ENCODE results near the gene ST8SIA1.
A peak's percentile ranks its signal among the peaks of the same experiment; 100 is the strongest.

The ST8SIA1 gene

GRCh38 chr12:22313286-22313962, 21.1 kb downstream of the ST8SIA1 start:
- ATAC-seq (no peak), DNase-seq (no peak)
- H3K27me3 Mint-ChIP-seq = peaks cover 15% of the 10 kb centered on the region
- H3K4me3 Mint-ChIP-seq = no peak overlapping the region
- no peaks in the 10 kb centered on the region for H3K4me1 Mint-ChIP-seq
- H3K36me3 Mint-ChIP-seq (ENCODE audit: low read depth) = no peaks in the 10 kb centered on the region
- H3K9me3 Mint-ChIP-seq = no peaks in the 10 kb centered on the region
- H3K27ac Mint-ChIP-seq = no peak overlapping the region

- no peak for DNase-seq
- no peaks in the 10 kb centered on the region for H3K9me3 Mint-ChIP-seq
- H3K36me3 Mint-ChIP-seq (ENCODE audit: low read depth) = no peaks in the 10 kb centered on the region
- H3K27me3 Mint-ChIP-seq = peaks cover 17% of the 10 kb centered on the region
- H3K4me3 Mint-ChIP-seq = no peak overlapping the region
- no peak for ATAC-seq
- no peak overlapping the region for H3K27ac Mint-ChIP-seq
- H3K4me1 Mint-ChIP-seq = no peaks in the 10 kb centered on the region
Observed at GRCh38 chr12:22312336-22312735, 22.2 kb downstream of the ST8SIA1 start.

GRCh38 chr12:22310709-22311108, 23.8 kb downstream of the ST8SIA1 start:
- Mint-ChIP-seq H3K4me1 (no peaks in the 10 kb centered on the region), H3K27ac (no peak overlapping the region), H3K36me3 (ENCODE audit: low read depth) (no peaks in the 10 kb centered on the region), H3K27me3 (peaks cover 22% of the 10 kb centered on the region), H3K4me3 (no peak overlapping the region), H3K9me3 (no peaks in the 10 kb centered on the region)
- ATAC-seq (no peak), DNase-seq (no peak)

GRCh38 chr12:22310275-22310674, 24.2 kb downstream of the ST8SIA1 start:
- Mint-ChIP-seq H3K27me3 (peaks cover 20% of the 10 kb centered on the region), H3K4me3 (no peak overlapping the region), H3K4me1 (no peaks in the 10 kb centered on the region), H3K27ac (no peak overlapping the region), H3K9me3 (no peaks in the 10 kb centered on the region), H3K36me3 (ENCODE audit: low read depth) (no peaks in the 10 kb centered on the region)
- DNase-seq (no peak), ATAC-seq (no peak)

GRCh38 chr12:22307811-22308210, 26.7 kb downstream of the ST8SIA1 start:
- Mint-ChIP-seq H3K9me3 (peaks cover 2% of the 10 kb centered on the region), H3K4me1 (no peaks in the 10 kb centered on the region), H3K36me3 (ENCODE audit: low read depth) (no peaks in the 10 kb centered on the region), H3K4me3 (no peak overlapping the region), H3K27ac (no peak overlapping the region), H3K27me3 (peaks cover 13% of the 10 kb centered on the region)
- ATAC-seq (no peak), DNase-seq (no peak)

GRCh38 chr12:22306311-22306710, 28.2 kb downstream of the ST8SIA1 start:
- Mint-ChIP-seq H3K4me3 (no peak overlapping the region), H3K27me3 (peaks cover 13% of the 10 kb centered on the region), H3K36me3 (ENCODE audit: low read depth) (no peaks in the 10 kb centered on the region), H3K4me1 (no peaks in the 10 kb centered on the region), H3K9me3 (peaks cover 14% of the 10 kb centered on the region), H3K27ac (no peak overlapping the region)
- ATAC-seq (no peak), DNase-seq (no peak)

GRCh38 chr12:22304341-22304740, 30.2 kb downstream of the ST8SIA1 start:
- Mint-ChIP-seq H3K9me3 (peaks cover 24% of the 10 kb centered on the region), H3K27ac (no peak overlapping the region), H3K4me3 (no peak overlapping the region), H3K27me3 (peaks cover 11% of the 10 kb centered on the region), H3K4me1 (no peaks in the 10 kb centered on the region), H3K36me3 (ENCODE audit: low read depth) (peaks cover 2% of the 10 kb centered on the region)
- DNase-seq (no peak), ATAC-seq (no peak)

- Mint-ChIP-seq H3K4me3 (no peak overlapping the region), H3K27ac (no peak overlapping the region), H3K4me1 (no peaks in the 10 kb centered on the region), H3K27me3 (no peaks in the 10 kb centered on the region), H3K36me3 (ENCODE audit: low read depth) (peaks cover 2% of the 10 kb centered on the region), H3K9me3 (peaks cover 36% of the 10 kb centered on the region)
- ATAC-seq (no peak), DNase-seq (no peak)
Observed at GRCh38 chr12:22299294-22299912, 35.1 kb downstream of the ST8SIA1 start.

GRCh38 chr12:22289250-22289649, 45.3 kb downstream of the ST8SIA1 start:
- no peak overlapping the region for H3K27ac Mint-ChIP-seq
- no peaks in the 10 kb centered on the region for H3K36me3 Mint-ChIP-seq (ENCODE audit: low read depth)
- peaks cover 12% of the 10 kb centered on the region for H3K4me1 Mint-ChIP-seq
- no peaks in the 10 kb centered on the region for H3K9me3 Mint-ChIP-seq
- ATAC-seq = no peak
- no peak for DNase-seq
- peaks cover 6% of the 10 kb centered on the region for H3K27me3 Mint-ChIP-seq
- no peak overlapping the region for H3K4me3 Mint-ChIP-seq

GRCh38 chr12:22287776-22288621, 46.5 kb downstream of the ST8SIA1 start:
- DNase-seq (peak; percentile 8), ATAC-seq (peak; percentile 68)
- Mint-ChIP-seq H3K4me3 (peak overlapping the region; percentile 24), H3K4me1 (peaks cover 12% of the 10 kb centered on the region), H3K27ac (peak overlapping the region; percentile 34), H3K36me3 (ENCODE audit: low read depth) (no peaks in the 10 kb centered on the region), H3K27me3 (peaks cover 6% of the 10 kb centered on the region), H3K9me3 (no peaks in the 10 kb centered on the region)

- Mint-ChIP-seq H3K4me1 (peaks cover 12% of the 10 kb centered on the region), H3K36me3 (ENCODE audit: low read depth) (no peaks in the 10 kb centered on the region), H3K27me3 (peaks cover 6% of the 10 kb centered on the region), H3K9me3 (no peaks in the 10 kb centered on the region), H3K27ac (no peak overlapping the region), H3K4me3 (no peak overlapping the region)
- ATAC-seq (no peak), DNase-seq (no peak)
Observed at GRCh38 chr12:22287101-22287500, 47.4 kb downstream of the ST8SIA1 start.

- no peaks in the 10 kb centered on the region for H3K9me3 Mint-ChIP-seq
Observed at GRCh38 chr12:22286569-22286968, 47.9 kb downstream of the ST8SIA1 start.

GRCh38 chr12:22285846-22286245, 48.7 kb downstream of the ST8SIA1 start:
- H3K36me3 Mint-ChIP-seq (ENCODE audit: low read depth) = no peaks in the 10 kb centered on the region
- no peaks in the 10 kb centered on the region for H3K9me3 Mint-ChIP-seq
- DNase-seq = no peak
- H3K27ac Mint-ChIP-seq = no peak overlapping the region
- H3K4me1 Mint-ChIP-seq = peaks cover 12% of the 10 kb centered on the region
- peaks cover 6% of the 10 kb centered on the region for H3K27me3 Mint-ChIP-seq
- no peak for ATAC-seq
- H3K4me3 Mint-ChIP-seq = no peak overlapping the region

More at GRCh38 chr12:22286569-22286968, 47.9 kb downstream of the ST8SIA1 start:
- H3K4me3 Mint-ChIP-seq = no peak overlapping the region
- no peak overlapping the region for H3K27ac Mint-ChIP-seq
- no peaks in the 10 kb centered on the region for H3K36me3 Mint-ChIP-seq (ENCODE audit: low read depth)
- DNase-seq = no peak
- peaks cover 6% of the 10 kb centered on the region for H3K27me3 Mint-ChIP-seq
- peaks cover 12% of the 10 kb centered on the region for H3K4me1 Mint-ChIP-seq
- no peak for ATAC-seq

GRCh38 chr12:22284871-22285270, 49.6 kb downstream of the ST8SIA1 start:
- Mint-ChIP-seq H3K27me3 (peaks cover 6% of the 10 kb centered on the region), H3K4me3 (no peak overlapping the region), H3K27ac (no peak overlapping the region), H3K4me1 (peaks cover 12% of the 10 kb centered on the region), H3K36me3 (ENCODE audit: low read depth) (no peaks in the 10 kb centered on the region), H3K9me3 (no peaks in the 10 kb centered on the region)
- ATAC-seq = no peak
- no peak for DNase-seq

- Mint-ChIP-seq H3K9me3 (no peaks in the 10 kb centered on the region), H3K27ac (no peak overlapping the region), H3K27me3 (peaks cover 7% of the 10 kb centered on the region), H3K4me1 (peaks cover 9% of the 10 kb centered on the region), H3K4me3 (no peak overlapping the region), H3K36me3 (ENCODE audit: low read depth) (no peaks in the 10 kb centered on the region)
- DNase-seq (no peak), ATAC-seq (no peak)
Observed at GRCh38 chr12:22283508-22283907, 51.0 kb downstream of the ST8SIA1 start.

Measured in activated naive CD8-positive, alpha-beta T cell treated with anti-CD3 and anti-CD28 coated beads, Interleukin-2, amount 50 U/mL, for 24 hours (primary cell).